ENCODE data around the gene KCTD2.

Gene KCTD2

GRCh38 chr17:75077496-75078283 lies 30.7 kb downstream of the KCTD2 start:
- DNase-seq (ENCODE audit: low spot score): peak; percentile 63

GRCh38 chr17:75078284-75079022 lies 31.4 kb downstream of the KCTD2 start:
- DNase-seq (ENCODE audit: low spot score): no peak

GRCh38 chr17:75079023-75079373 lies 32.0 kb downstream of the KCTD2 start:
- DNase-seq (ENCODE audit: low spot score): no peak

- no peak for DNase-seq (ENCODE audit: low spot score)
These were observed 34.9 kb downstream of the KCTD2 start for GRCh38 chr17:75081611-75082540.

GRCh38 chr17:75082683-75083082 lies 35.7 kb downstream of the KCTD2 start:
- DNase-seq (ENCODE audit: low spot score): no peak

- no peak for DNase-seq (ENCODE audit: low spot score)
These were observed 37.1 kb downstream of the KCTD2 start for GRCh38 chr17:75084039-75084660.

- DNase-seq (ENCODE audit: low spot score): no peak
These were observed 39.6 kb downstream of the KCTD2 start for GRCh38 chr17:75086496-75087181.

GRCh38 chr17:75087182-75087557 lies 40.1 kb downstream of the KCTD2 start:
- no peak for DNase-seq (ENCODE audit: low spot score)

- peak; percentile 84 for DNase-seq (ENCODE audit: low spot score)
These were observed 40.8 kb downstream of the KCTD2 start, which contains the start of gene SLC16A5 for GRCh38 chr17:75087558-75088453. Gene SLC16A5, plus strand, starts transcription at chr17:75087954. Its CDS starts 5,683 bp downstream, at chr17:75093637.

GRCh38 chr17:75088465-75089417 lies 41.7 kb downstream of the KCTD2 start:
- no peak for DNase-seq (ENCODE audit: low spot score)

GRCh38 chr17:75090871-75091854 lies 44.1 kb downstream of the KCTD2 start:
- DNase-seq (ENCODE audit: low spot score): no peak

- DNase-seq (ENCODE audit: low spot score): no peak
These were observed 44.9 kb downstream of the KCTD2 start for GRCh38 chr17:75091855-75092327.

- DNase-seq (ENCODE audit: low spot score): no peak
These were observed 46.6 kb downstream of the KCTD2 start for GRCh38 chr17:75093548-75094158.

- DNase-seq (ENCODE audit: low spot score): no peak
These were observed 47.9 kb downstream of the KCTD2 start for GRCh38 chr17:75094871-75095399.

- DNase-seq (ENCODE audit: low spot score): no peak
These were observed 49.1 kb downstream of the KCTD2 start for GRCh38 chr17:75096082-75096625.

- DNase-seq (ENCODE audit: low spot score): no peak
These were observed 50.8 kb downstream of the KCTD2 start for GRCh38 chr17:75097865-75098264.

GRCh38 chr17:75098861-75099260 lies 51.8 kb downstream of the KCTD2 start:
- no peak for DNase-seq (ENCODE audit: low spot score)

Data from cerebellar cortex (tissue), 1 donor.